Activated CD4-positive, CD25-positive, alpha-beta regulatory T cell treated with anti-CD3 and anti-CD28 coated beads, Interleukin-2, amount 50 U/mL, for 16 hours (primary cell): ENCODE measurements around the gene ZBTB45.
A peak's percentile ranks its signal among the peaks of the same experiment; 100 is the strongest.
"Not testable (repeated sequence)": the region's sequence is repeated elsewhere in the genome, so short reads cannot be mapped to it uniquely, and the experiment has no call there.

ENCODE experiments used
- DNase-seq: peaks from one replicate; pipeline ENCODE4 v3.0.0-alpha.2; 2020; ENCODE audit warnings: low read depth, low spot score

The ZBTB45 gene

GRCh38 chr19:58554494-58555368 is 35.1 kb upstream of the ZBTB45 start, which contains the start of gene CHMP2A:
TSS of gene CHMP2A (minus strand) at chr19:58555105. CDS start at chr19:58554212, 893 bp downstream.
- peak; percentile 96 for DNase-seq

GRCh38 chr19:58553799-58554493 is 34.3 kb upstream of the ZBTB45 start:
- no peak for DNase-seq

GRCh38 chr19:58552655-58553054 is 33.0 kb upstream of the ZBTB45 start:
- no peak for DNase-seq

GRCh38 chr19:58551577-58552471 is 32.2 kb upstream of the ZBTB45 start:
- no peak for DNase-seq

- DNase-seq = no peak
Measured at GRCh38 chr19:58551123-58551497, 31.5 kb upstream of the ZBTB45 start.

GRCh38 chr19:58550362-58551122 is 30.9 kb upstream of the ZBTB45 start:
- no peak for DNase-seq

- DNase-seq = no peak
Measured at GRCh38 chr19:58549664-58550361, 30.2 kb upstream of the ZBTB45 start.

- DNase-seq = no peak
Measured at GRCh38 chr19:58548859-58549663, 29.5 kb upstream of the ZBTB45 start.

GRCh38 chr19:58547323-58548312 is 28.0 kb upstream of the ZBTB45 start:
- DNase-seq = no peak

- no peak for DNase-seq
Measured at GRCh38 chr19:58546019-58546530, 26.5 kb upstream of the ZBTB45 start.

GRCh38 chr19:58545286-58546018 is 25.8 kb upstream of the ZBTB45 start:
- no peak for DNase-seq

GRCh38 chr19:58544591-58545285 is 25.1 kb upstream of the ZBTB45 start:
- peak; percentile 55 for DNase-seq

- peak; percentile 100 for DNase-seq
Measured at GRCh38 chr19:58543826-58544590, 24.4 kb upstream of the ZBTB45 start, which contains the start of gene TRIM28. TSS of gene TRIM28 (plus strand) at chr19:58544064. CDS start at chr19:58544758, 694 bp downstream.

- not testable (repeated sequence) for DNase-seq
Measured at GRCh38 chr19:58542641-58543372, 23.2 kb upstream of the ZBTB45 start.

- DNase-seq = not testable (repeated sequence)
Measured at GRCh38 chr19:58539169-58539559, 19.6 kb upstream of the ZBTB45 start.
